GM18508 (cell line): Measurements from ENCODE around the gene RGSL1.

Experiments
- ATAC-seq: cut with Tn5 transposase; IDR thresholded peaks from one replicate; pipeline ENCODE4 v1.9.1; 2021; ENCODE audit warnings: moderate number of reproducible peaks; ENCODE audit not compliant: insufficient read depth, unreplicated experiment

The RGSL1 gene

GRCh38 chr1:182607566-182607965, 157.6 kb downstream of the RGSL1 start:
- ATAC-seq, result no peak

- no peak for ATAC-seq
These were observed 158.3 kb downstream of the RGSL1 start for GRCh38 chr1:182608236-182608635.

GRCh38 chr1:182608845-182609610, 159.1 kb downstream of the RGSL1 start:
- no peak for ATAC-seq
